ENCODE results near the gene RPL19.
"Not testable (repeated sequence)": the region's sequence is repeated elsewhere in the genome, so short reads cannot be mapped to it uniquely, and the experiment has no call there.

The RPL19 gene

GRCh38 chr17:39225959-39226683 lies 26.0 kb downstream of the RPL19 start:
- peak; percentile 85 for DNase-seq

GRCh38 chr17:39227364-39227919 lies 27.4 kb downstream of the RPL19 start:
- DNase-seq: no peak

- no peak for DNase-seq
Measured at GRCh38 chr17:39229274-39229913, 29.3 kb downstream of the RPL19 start.

GRCh38 chr17:39230361-39230760 lies 30.3 kb downstream of the RPL19 start:
- DNase-seq: no peak

GRCh38 chr17:39231091-39231561 lies 31.0 kb downstream of the RPL19 start:
- no peak for DNase-seq

GRCh38 chr17:39231591-39232551 lies 31.8 kb downstream of the RPL19 start:
- no peak for DNase-seq

- DNase-seq: no peak
Measured at GRCh38 chr17:39235555-39236449, 35.7 kb downstream of the RPL19 start.

- DNase-seq: no peak
Measured at GRCh38 chr17:39236450-39236927, 36.4 kb downstream of the RPL19 start.

GRCh38 chr17:39236981-39237441 lies 36.9 kb downstream of the RPL19 start:
- no peak for DNase-seq

GRCh38 chr17:39237586-39237985 lies 37.5 kb downstream of the RPL19 start:
- no peak for DNase-seq

GRCh38 chr17:39238311-39238972 lies 38.4 kb downstream of the RPL19 start:
- DNase-seq: no peak

GRCh38 chr17:39239640-39240314 lies 39.7 kb downstream of the RPL19 start:
- no peak for DNase-seq

- no peak for DNase-seq
Measured at GRCh38 chr17:39240631-39241030, 40.5 kb downstream of the RPL19 start.

GRCh38 chr17:39243155-39243554 lies 43.1 kb downstream of the RPL19 start:
- DNase-seq: no peak

- no peak for DNase-seq
Measured at GRCh38 chr17:39244016-39244599, 44.0 kb downstream of the RPL19 start.

- DNase-seq: peak; percentile 68
Measured at GRCh38 chr17:39244600-39245570, 44.8 kb downstream of the RPL19 start.

GRCh38 chr17:39246274-39246673 lies 46.2 kb downstream of the RPL19 start:
- no peak for DNase-seq

- DNase-seq: not testable (repeated sequence)
Measured at GRCh38 chr17:39250076-39250475, 50.0 kb downstream of the RPL19 start.

- no peak for DNase-seq
Measured at GRCh38 chr17:39251997-39252396, 51.9 kb downstream of the RPL19 start.
